HG03432 (cell line): ENCODE measurements around the gene AGPAT1.

ENCODE experiments used
- ATAC-seq: cut with Tn5 transposase; IDR thresholded peaks from one replicate; pipeline ENCODE4 v1.9.1; 2021; ENCODE audit warnings: mild to moderate bottlenecking, moderate library complexity; ENCODE audit not compliant: unreplicated experiment

AGPAT1 gene

GRCh38 chr6:32173051-32173727 is 2.7 kb downstream of the AGPAT1 start:
- no peak for ATAC-seq

GRCh38 chr6:32171234-32171633 is 4.7 kb downstream of the AGPAT1 start:
- no peak for ATAC-seq

- no peak for ATAC-seq
Measured at GRCh38 chr6:32170294-32170693, 5.6 kb downstream of the AGPAT1 start.

DNA sequence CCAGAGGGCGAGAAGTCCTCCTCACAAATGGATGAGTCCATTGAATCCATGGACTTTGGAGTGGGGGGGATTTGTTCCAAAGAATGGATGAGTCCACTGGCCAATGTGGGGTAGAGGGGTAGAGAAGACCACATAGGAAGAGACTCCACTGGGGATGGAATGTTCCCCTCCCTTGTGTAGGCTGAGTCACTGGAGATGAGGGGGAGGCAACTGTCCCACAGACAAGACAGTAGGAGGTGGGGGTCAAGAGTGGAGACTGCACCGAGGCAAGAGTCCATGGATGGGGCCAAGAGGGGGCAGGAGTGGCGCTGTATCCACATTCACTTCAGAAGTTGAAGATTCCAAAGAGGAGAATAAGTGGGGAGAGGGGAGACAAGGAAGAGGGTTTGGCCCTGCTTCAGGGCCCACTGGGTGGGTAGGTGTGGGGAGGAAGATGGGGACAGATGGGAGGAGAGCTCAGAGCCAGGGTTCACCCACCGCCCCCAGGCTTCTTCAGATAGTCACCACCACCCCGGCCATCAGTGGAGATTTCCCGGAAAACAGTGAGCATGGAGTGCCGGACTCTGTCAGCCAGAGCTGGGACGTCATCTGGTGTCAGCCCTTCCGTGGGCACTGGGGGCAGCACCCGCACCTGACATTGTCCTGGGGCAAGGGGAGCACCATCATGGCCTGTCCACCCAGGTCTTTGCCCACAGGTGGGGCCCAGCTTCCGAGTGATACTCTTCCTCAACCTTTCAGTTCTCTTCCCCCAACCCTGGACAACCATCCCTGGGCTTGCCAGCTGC is 6.9 kb downstream of the AGPAT1 start:
- ATAC-seq = no peak

DNA sequence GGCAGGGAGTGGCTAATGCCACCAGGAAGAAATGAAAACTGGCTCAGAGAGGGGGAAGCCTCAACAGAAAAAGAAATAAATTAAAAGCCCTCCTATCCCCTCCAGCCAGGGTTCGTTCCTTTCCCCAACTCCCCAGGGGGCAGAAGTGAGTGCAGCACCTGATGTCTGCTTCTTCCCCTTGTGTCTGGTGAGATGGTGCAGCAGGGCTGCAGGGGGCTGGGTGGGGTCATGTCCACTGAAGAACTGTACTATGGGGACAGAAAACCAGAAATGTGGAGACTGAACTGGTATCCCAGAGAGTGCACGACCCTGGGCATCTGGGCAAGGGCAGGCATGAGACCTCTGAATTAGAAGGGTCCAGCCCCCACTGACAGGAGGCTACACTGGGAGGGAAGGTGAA is 7.5 kb downstream of the AGPAT1 start:
- ATAC-seq = no peak

- no peak for ATAC-seq
Measured at GRCh38 chr6:32167761-32168262, 8.1 kb downstream of the AGPAT1 start.

DNA sequence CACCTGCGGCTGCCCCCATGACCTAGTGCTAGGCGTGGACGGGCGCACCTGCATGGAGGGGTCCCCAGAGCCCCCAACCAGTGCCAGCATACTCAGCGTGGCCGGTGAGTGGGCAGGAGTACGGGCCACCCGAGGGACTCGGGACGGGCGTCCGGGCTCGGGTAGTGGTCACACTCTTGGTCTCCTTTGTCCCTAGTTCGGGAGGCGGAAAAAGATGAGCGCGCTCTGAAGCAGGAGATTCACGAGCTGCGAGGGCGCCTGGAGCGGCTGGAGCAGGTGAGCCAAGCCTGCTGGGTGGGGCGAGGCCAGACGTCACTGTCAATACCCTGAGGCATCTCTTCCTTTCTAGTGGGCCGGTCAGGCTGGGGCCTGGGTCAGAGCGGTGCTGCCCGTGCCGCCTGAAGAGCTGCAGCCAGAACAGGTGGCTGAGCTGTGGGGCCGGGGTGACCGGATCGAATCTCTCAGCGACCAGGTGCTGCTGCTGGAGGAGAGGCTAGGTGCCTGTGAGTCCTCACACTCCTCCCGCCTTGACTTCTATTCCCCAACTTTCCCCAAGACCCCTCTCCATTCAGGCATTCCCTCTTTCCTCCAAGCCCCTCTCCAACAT is 8.6 kb downstream of the AGPAT1 start:
- no peak for ATAC-seq

- ATAC-seq = no peak
Measured at GRCh38 chr6:32166411-32167061, 9.3 kb downstream of the AGPAT1 start.

DNA sequence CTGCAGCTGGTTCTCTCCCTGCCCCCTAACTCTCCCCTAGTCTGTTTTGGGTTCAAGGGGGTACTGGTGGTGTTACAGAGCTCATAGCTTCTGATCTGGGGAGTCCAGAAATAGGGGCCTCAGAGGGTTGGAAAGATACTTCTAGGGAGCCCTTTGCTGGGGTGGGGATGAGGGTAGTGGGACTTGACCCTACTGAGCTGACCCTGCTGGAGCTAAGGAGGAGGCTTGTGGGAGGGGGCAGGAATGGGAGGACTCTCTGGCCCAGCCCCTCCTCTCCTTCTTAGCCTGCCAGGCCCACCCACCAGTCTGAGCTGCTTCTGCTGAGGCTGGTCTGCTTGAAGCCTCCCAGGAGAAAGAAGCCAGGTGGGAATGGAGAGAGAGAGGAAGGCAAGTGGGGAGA is 11.6 kb downstream of the AGPAT1 start, which contains the start of gene EGFL8:
EGFL8 (plus strand) TSS at position 301 of the 400 bp plus-strand sequence. CDS start 1,571 bp downstream, outside the sequence.
- no peak for ATAC-seq

DNA sequence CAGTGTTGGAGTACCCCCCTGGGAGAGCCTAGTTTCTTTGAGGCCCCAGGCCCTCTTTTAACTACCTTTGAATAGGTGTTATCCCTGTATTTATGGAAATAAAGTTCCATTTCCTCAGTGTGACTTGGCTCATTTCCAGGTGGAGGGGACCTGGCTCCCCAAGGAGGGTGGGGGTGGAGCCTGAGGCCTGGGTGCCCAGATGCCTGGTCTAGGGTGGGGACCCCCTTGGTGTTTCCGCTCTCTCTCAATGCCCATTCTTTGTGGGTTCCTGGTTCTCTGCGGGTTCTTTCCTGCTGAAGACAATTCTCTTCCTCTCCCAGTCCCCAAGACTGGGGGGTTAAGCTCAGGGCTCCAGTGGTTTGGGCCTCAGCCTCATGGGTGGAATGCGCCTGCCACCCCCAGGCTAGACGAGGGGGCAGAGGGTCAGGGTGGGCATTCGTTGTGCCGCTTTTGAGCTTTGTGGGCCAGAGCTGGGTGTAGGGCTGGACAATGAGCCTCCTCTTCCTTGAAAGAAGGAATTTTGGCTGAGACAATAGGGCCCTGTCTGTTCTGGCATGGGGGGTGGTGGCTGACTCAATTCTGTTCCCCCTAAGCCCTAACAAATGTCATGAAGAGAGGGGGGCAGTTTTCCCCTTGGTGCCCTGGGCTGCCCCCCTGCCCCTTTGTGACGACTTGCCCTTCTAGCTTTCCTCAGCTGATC is 12.2 kb downstream of the AGPAT1 start:
- ATAC-seq = no peak

DNA sequence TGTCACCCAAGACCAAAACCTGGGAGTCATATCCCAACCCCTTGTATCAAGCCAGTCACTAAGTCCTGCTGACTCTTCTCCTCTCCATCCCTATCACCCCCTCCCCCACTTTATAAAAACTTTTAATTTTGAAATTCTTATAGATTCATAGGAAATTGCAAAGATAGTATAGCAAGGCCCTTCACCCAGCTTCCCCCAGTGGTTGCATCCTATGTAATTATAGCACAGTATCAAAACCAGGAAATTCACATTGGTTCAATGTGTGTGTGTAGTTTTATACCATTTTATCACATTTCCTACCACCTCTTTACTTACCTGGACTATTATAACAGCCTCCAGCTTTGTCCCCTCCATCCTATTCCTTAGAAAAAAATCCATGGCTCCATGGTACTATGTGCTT is 17.8 kb downstream of the AGPAT1 start:
- no peak for ATAC-seq

GRCh38 chr6:32156891-32157290 is 19.0 kb downstream of the AGPAT1 start:
- ATAC-seq = no peak

- peak; percentile 76 for ATAC-seq
Measured at GRCh38 chr6:32154514-32155161, 21.2 kb downstream of the AGPAT1 start.

DNA sequence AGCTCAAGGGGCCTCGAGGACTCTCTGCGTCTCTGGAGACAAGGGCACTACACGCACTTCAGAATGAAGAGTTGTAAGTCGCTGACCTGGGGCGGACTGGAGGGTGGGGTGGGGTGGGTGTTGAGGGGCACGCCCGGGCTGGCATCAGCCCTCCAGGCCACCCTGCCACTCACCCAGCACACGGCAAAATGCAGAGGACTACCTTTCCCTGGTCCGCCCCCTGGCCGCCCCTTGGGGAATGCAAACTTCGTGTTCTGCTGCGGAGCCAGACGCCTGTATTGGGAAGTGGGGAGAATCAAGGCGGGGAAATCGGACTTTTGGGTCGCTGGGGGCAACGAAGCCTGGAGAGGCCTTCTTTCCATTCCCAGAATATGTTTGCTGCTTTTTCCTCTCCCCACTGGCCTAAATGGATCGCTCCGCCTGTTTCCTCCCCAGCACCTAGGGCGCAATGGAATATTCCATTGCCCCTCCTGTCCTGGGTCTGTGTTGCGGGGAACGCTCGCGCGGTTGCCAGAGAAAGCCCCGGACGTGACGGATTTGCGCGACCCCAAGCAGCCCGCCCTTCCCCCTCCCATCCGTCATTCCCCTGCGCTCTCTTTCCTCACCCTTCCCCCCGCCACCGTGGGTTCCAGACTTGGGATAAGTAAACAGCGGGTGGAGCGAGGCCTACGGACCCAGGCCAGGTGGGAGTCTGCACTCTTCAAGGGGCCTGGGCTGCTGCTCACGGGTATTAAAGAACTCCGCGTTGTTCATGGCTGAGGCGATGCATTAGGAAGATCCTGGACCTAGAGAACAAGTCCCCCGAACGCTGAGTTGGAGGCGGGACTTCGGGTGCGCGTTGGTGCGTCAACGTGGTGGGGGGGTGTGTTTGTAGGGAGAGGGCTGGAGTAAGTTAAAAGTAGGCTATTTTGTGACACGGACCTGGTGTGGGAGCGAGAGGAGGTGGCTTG is 22.0 kb downstream of the AGPAT1 start, which contains the start of gene PPT2:
PPT2 (plus strand) TSS at position 578 of the 950 bp plus-strand sequence. CDS start 454 bp downstream, outside the sequence.
- ATAC-seq = peak; percentile 35

DNA sequence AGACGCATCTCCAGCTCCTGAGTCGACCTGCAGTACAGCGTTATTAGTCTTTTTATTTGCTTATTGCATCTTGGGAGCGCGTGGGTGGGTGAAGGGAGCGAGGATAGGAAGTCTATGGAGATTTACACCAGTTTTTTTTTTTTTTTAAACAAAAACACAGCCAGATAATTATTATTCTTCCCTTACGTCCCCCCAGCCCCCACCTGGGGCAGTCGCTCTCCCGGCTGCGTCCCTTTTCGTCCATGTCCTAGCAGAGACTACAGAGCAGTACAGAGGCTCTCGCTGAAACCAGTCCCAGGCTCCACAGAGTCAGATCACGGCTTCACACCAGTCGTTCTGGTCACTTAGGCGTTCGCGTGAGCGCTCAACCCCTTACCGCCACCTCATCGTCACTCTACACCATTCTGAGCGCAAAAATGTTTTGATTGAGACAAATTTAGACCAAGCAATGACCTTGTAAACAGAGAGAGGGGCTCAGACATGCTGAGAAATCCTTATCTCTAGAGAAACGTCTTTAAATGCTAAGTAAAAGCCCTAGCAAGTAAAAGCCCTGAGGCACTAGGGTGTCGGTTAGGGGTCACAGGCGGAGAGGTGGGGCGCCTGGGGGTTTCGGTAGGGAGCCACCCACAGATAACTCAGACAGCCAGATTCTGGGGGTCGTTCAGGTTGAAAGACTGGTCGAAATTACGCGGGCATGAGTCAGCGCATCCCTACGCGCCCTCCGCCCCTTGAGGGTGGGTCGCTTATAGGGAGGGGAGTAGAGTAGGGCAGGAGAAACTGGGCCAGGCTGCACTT is 22.9 kb downstream of the AGPAT1 start:
- ATAC-seq = no peak

- ATAC-seq = no peak
Measured at GRCh38 chr6:32151863-32152768, 23.8 kb downstream of the AGPAT1 start, which contains the start of gene PRRT1. Gene PRRT1, minus strand, starts transcription at chr6:32151939. Its CDS starts 112 bp downstream, at chr6:32151827.
